ENCODE data around the gene TMEM54. TPM values are rescaled to one million over a fixed set of nuclear protein-coding genes. Genes with fewer than 3 reads are reported as not detected.

The TMEM54 gene
- total and polyA plus RNA-seq, 9 of the 15 experiments (the other 6 are each of a cell fraction or from before 2014, with no cell fraction given): 1.00 to 16.2 (median 8.2) TPM

- TF ChIP-seq ZNF76 (CRISPR knock-in tag; IDR thresholded peaks at IDR 0.05; ENCODE audit: borderline replicate concordance) (no peak), FOXO4 (CRISPR knock-in tag; IDR thresholded peaks at IDR 0.05) (no peak), NR2C2 (CRISPR knock-in tag; IDR thresholded peaks at IDR 0.05) (peak; percentile 93), NR2C2 (tag; IDR thresholded peaks at IDR 0.05) (no peak), ZNF444 (CRISPR knock-in tag; IDR thresholded peaks at IDR 0.05) (no peak), CXXC5 (CRISPR knock-in tag; IDR thresholded peaks at IDR 0.05) (peak; percentile 94), CBFB (CRISPR knock-in tag; IDR thresholded peaks at IDR 0.05) (peak; percentile 93), NFE2L1 (tag; IDR thresholded peaks at IDR 0.05; ENCODE audit: borderline replicate concordance, low read depth) (no peak), SMARCC2 (IDR thresholded peaks at IDR 0.05; ENCODE audit: low read depth) (no peak), PHF8 (IDR thresholded peaks at IDR 0.05; ENCODE audit: borderline replicate concordance, low read length) (no peak), HDAC3 (IDR thresholded peaks at IDR 0.05; ENCODE audit: borderline replicate concordance, partially characterized antibody) (no peak), CREB3 (tag; conservative IDR thresholded peaks at IDR 0.05; ENCODE audit: low read depth) (peak; percentile 60; the same call in 1 of the 2 replicates), TEAD4 (IDR thresholded peaks at IDR 0.05; ENCODE audit: low read length) (peak; percentile 48; the same call in 1 of the 2 replicates), TEAD4 (CRISPR knock-in tag; IDR thresholded peaks at IDR 0.05; ENCODE audit: borderline replicate concordance) (peak; percentile 98)
- TF ChIP-seq, protein P1, sequence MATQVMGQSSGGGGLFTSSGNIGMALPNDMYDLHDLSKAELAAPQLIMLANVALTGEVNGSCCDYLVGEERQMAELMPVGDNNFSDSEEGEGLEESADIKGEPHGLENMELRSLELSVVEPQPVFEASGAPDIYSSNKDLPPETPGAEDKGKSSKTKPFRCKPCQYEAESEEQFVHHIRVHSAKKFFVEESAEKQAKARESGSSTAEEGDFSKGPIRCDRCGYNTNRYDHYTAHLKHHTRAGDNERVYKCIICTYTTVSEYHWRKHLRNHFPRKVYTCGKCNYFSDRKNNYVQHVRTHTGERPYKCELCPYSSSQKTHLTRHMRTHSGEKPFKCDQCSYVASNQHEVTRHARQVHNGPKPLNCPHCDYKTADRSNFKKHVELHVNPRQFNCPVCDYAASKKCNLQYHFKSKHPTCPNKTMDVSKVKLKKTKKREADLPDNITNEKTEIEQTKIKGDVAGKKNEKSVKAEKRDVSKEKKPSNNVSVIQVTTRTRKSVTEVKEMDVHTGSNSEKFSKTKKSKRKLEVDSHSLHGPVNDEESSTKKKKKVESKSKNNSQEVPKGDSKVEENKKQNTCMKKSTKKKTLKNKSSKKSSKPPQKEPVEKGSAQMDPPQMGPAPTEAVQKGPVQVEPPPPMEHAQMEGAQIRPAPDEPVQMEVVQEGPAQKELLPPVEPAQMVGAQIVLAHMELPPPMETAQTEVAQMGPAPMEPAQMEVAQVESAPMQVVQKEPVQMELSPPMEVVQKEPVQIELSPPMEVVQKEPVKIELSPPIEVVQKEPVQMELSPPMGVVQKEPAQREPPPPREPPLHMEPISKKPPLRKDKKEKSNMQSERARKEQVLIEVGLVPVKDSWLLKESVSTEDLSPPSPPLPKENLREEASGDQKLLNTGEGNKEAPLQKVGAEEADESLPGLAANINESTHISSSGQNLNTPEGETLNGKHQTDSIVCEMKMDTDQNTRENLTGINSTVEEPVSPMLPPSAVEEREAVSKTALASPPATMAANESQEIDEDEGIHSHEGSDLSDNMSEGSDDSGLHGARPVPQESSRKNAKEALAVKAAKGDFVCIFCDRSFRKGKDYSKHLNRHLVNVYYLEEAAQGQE (IDR thresholded peaks at IDR 0.05; ENCODE audit: borderline replicate concordance): peak; percentile 100
- TF ChIP-seq, protein P1 (CRISPR knock-in tag; IDR thresholded peaks at IDR 0.05; ENCODE audit: low read depth): peak; percentile 100
Observed at GRCh38 chr1:32886004-32886827, 15.0 kb downstream of the TMEM54 start, which contains the start of gene HPCA (continued).

Measured in K562 (cell line).